Activated CD8-positive, alpha-beta memory T cell treated with anti-CD3 and anti-CD28 coated beads, Interleukin-2, amount 50 U/mL, for 48 hours (primary cell): ENCODE measurements around the gene BTBD10.

Experiments
- DNase-seq: peaks from one replicate; pipeline ENCODE4 v3.0.0-alpha.2; 2020

Gene BTBD10

DNA sequence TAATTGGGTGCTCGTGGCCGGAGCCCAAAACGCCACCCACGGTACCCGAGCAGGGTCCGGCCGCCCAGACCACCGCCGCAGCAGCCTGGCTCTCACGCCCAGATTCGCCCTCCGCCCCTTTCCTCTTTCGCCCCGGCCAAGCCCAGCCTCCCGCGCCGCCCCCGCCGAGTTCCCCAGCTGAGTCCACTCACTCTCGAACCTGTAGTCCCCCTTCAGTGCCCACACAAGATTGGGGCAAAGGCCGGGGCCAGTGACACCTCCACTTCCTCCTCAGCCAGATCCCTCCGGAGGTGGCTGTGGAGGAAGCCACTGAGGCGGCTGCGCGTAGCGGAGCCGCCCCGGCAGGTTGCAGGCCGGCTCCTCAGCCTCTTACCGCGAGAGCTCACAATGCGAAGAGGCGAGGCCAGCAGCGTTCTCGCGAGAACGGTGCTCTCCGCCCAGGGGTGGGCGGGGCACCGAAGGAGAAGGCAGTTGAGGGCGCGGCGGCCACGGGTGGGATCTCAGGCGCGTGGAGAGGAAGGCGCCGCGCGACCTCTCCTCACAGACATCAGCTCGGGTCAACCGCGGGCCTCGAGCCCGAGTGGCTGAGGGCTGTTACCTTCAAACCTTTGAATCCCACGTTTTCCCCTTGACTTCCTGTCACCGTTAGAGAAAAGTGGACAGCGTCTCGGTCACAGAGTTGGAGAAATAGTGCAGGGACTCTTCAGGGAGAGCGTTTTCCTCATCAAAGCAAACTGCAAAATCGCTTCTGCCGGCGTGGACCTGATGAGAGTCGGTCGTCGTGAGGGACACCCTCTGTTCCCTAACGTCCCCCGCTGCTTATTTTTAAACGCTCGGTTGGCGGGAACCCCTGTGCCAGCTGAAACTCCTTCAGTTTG lies at the start of gene BTBD10:
BTBD10 (minus strand) TSS at position 322 of the 878 bp plus-strand sequence. CDS start 18,098 bp downstream, outside the sequence.
- DNase-seq: peak; percentile 92

- DNase-seq: no peak
These were observed 40.4 kb upstream of the BTBD10 start for GRCh38 chr11:13503393-13503792.

GRCh38 chr11:13502492-13502891 lies 39.5 kb upstream of the BTBD10 start:
- no peak for DNase-seq

GRCh38 chr11:13495929-13496328 lies 32.9 kb upstream of the BTBD10 start, which contains the start of gene PTH:
Gene PTH, minus strand, starts transcription at chr11:13495997. Its CDS starts 3,142 bp downstream, at chr11:13492855.
- no peak for DNase-seq

GRCh38 chr11:13494051-13494450 lies 31.0 kb upstream of the BTBD10 start:
- DNase-seq: no peak

- DNase-seq: no peak
These were observed 24.6 kb upstream of the BTBD10 start for GRCh38 chr11:13487661-13488030.

DNA sequence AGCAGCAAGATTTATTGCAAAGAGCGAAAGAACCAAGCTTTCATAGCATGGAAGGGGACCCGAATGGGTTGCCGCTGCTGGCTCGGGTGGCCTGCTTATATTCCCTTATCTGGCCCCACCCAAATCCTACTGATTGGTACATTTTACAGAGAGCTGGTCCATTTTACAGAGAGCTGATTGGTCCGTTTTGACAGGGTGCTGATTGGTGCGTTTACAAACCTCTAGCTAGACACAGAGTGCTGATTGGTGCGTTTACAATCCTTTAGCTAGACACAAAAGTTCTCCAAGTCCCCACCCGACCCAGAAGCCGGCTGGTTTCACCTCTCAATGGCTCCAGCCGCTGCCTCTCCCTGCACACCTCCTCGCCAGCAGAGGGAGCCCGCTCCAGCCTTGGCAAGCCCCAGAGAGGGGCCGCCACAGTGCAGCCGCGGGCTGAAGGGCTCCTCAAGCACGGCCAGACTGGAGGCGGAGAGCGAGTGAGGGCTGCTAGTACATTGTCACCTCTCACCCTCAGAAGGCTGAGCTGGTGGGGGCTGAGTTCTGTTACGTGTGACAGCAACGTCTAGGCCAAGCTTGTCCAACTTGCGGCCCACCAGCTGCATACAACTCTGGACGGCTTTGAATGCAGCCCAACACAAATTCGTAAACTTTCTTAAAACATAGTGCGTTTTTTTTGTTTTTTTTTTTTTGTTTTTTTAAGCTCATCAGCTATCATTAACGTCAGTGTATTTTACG lies 24.1 kb upstream of the BTBD10 start:
- DNase-seq: peak; percentile 83

DNA sequence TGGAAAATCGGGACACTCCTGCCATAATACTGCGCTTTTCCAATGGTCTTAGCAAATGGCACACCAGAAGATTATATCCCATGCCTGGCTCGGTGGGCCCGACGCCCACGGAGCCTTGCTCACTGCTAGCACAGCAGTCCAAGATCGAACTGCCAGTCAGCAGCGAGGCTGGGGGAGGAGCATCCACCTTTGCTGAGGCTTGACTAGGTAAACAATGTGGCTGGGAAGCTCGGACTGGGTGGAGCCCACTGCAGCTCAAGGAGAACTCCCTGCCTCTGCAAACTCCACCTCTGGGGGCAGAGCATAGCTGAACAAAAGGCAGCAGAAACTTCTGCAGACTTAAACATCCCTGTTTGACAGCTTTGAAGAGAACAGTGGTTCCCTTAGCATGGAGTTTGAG lies 17.2 kb upstream of the BTBD10 start:
- DNase-seq: no peak

DNA sequence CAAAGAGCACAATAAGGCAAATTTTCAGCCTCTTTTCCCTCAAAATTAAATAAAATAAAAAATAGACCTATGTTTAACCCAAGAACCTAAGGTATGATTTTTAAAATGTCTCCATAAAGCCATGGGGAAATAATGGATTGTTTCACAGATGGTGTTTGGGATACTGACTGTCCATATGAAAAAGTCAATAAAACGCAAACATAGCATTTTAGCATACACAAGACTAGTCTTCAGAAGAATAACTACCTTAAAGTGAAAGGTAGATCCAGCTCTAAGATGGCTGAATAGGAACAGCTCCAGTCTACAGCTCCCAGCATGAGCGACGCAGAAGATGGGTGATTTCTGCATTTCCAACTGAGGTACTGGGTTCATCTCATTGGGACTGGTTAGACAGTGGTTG lies 16.7 kb upstream of the BTBD10 start:
- DNase-seq: no peak

GRCh38 chr11:13475091-13475490 lies 12.1 kb upstream of the BTBD10 start:
- no peak for DNase-seq

DNA sequence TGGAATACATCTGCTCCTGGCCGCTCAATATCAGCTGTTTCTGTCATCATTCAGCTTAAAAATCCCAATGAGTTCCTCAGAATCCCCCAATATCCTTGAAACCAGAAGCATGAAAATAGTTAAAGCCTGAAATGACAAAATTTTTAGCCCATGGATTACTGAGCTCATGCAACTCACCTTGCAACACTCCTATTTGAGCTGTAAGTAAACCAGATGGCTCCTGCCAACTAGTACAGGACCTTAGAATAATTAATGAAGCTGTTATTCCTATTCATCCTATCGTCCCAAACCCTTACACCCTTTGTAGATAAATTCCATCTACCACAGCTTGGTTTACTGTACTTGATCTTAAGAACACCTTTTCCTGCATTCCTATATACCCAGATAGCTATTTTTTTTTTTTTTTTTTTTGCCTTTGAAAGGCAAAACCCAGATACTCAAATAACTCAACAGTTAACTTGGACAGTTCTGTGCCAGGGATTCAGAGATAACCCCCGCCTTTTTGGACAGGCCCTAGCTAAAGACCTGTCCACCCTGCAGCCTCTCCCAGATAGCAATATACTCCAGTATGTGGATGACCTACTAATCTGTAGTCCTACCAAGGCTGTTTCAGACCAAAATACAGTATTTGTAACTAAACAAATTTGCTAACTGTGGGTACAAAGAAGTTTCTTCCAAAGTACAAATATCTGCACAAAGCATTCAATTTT lies 10.1 kb upstream of the BTBD10 start:
- no peak for DNase-seq

DNA sequence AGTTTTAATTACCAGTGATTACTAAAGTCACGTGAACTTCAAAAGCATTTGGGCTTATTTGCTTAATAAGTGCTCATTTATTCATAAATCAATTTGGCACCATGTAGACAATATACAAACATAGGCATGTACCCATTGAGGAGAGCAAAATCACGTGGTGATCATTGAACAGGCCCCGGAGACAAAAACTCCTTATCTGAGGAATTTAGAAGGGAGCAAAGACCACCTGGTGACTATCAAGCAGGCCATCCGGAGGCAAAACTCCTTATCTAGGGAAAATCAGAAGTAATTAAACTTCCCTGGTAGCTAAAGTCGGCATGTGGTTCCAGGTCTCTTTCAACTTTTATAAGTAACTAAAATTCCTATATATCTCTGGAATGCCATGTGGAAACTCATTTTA lies 5.7 kb upstream of the BTBD10 start:
- no peak for DNase-seq

GRCh38 chr11:13465909-13466371 lies 2.9 kb upstream of the BTBD10 start:
- no peak for DNase-seq

- no peak for DNase-seq
These were observed 813 bp upstream of the BTBD10 start for GRCh38 chr11:13463779-13464290.

DNA sequence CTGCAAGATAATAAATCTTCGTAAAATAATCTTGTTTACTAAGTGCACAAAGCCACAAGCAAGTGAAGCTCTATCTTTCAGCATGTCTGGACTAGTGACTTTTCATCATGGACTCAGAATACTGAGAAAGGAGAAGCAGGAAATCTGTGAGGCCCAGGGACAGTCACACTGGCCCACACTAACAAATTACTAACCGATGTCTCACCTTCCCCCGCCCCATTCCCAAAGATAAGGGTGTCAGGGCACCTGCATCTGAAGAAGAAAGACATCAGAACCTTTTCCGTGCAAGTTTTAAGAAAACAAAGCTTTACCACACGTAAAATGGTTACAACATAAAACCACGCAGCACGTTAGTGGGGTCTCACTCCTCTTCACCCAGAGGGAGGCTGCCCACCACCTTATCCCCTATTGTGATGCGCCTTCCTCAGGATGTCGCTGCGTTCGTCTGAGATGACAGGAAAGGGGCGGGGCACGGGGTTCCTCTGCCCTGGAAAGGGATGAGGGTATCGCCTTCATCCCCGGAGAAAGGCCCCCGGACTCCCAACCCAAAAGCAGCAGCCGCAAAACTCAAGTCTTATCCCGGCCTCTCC lies 616 bp downstream of the BTBD10 start:
- peak; percentile 80 for DNase-seq

DNA sequence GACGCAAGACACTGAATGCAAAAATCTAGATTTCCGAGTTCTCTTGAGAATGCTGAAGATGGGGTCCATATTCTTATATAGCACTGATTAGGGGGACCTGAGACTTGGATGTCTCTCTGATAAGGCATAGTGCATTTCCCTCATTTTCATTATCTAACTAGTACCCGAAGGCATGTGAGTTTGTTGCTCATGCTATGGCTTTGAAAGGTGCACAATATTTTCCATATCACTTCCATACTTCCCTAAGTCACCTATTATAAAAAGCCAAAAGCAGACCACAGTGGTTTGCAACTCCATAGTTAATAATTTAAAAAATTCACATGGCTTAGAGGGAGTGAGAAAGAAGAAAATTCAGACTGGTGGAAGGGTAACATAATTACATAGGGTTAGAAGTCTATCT lies 1.7 kb downstream of the BTBD10 start:
- no peak for DNase-seq

DNA sequence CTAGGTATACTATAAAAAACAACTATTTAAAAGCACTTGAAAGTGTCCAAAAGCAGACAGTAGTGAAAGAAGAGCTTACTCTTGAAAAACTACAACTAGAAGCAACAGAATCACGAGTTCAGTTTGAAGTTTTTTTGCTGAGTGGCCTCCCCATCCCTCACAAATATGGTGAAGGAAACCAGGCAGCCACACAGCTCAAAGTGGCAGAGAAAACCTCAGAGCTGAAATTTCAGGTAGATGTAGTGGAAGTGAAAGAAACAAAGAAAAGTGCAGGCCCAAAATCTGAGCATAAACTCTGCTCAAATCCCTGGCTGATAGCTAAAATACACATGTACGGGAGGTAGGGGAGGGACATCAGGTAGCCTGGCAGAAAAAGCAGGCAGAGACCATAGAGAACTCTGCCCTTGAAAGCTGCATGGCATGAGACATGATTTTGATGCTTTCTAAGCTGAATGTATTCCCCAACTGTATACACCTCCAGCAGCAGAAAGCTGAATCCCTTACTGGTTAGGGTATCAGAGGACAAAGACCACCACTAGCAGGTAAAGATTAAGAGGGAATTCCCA lies 12.1 kb downstream of the BTBD10 start:
- DNase-seq: no peak

GRCh38 chr11:13449522-13449921 lies 13.5 kb downstream of the BTBD10 start:
- DNase-seq: no peak

DNA sequence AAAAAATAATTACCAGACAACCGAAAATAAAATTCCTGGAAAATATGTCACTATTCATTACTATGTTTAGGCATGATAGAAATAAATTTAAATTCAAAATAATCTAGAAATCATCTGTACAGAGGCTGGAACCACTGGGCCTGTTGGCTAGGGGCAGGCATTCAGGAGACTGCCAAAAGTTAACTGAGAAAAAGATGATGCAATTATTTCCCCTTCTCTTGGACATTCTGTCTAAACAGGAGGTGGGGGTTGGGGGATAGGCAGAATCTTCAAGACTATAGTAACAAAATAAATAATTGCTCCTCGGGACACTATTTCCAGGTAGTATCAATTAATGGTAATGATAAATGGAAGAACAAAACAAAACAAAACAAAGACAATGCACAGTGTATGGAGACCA lies 14.1 kb downstream of the BTBD10 start:
- no peak for DNase-seq

- no peak for DNase-seq
These were observed 16.6 kb downstream of the BTBD10 start for GRCh38 chr11:13446444-13446843.

- no peak for DNase-seq
These were observed 17.4 kb downstream of the BTBD10 start for GRCh38 chr11:13445588-13445987.

- no peak for DNase-seq
These were observed 22.7 kb downstream of the BTBD10 start for GRCh38 chr11:13440100-13440855.
